Lower leg skin (tissue), 3 donors: Measurements from ENCODE around the gene MRPL58.

Experiments
- POLR2A ChIP-seq, 2 donors: fragments of 450-650 bp; IDR thresholded peaks; one replicate each; pipeline ENCODE4 v1.6.1; 2016 to 2017; ENCODE audit warnings: antibody characterized with exemption in 2 of 2, mild to moderate bottlenecking in 1 of 2, moderate library complexity in 1 of 2
- TF ChIP-seq, protein P1 (sequence below), 3 donors: fragments of 450-650 bp; IDR thresholded peaks; one replicate each; pipeline ENCODE4 v1.5.1; 2016; ENCODE audit warnings: antibody characterized with exemption in 3 of 3, mild to moderate bottlenecking in 3 of 3, moderate library complexity in 2 of 3

DNA sequence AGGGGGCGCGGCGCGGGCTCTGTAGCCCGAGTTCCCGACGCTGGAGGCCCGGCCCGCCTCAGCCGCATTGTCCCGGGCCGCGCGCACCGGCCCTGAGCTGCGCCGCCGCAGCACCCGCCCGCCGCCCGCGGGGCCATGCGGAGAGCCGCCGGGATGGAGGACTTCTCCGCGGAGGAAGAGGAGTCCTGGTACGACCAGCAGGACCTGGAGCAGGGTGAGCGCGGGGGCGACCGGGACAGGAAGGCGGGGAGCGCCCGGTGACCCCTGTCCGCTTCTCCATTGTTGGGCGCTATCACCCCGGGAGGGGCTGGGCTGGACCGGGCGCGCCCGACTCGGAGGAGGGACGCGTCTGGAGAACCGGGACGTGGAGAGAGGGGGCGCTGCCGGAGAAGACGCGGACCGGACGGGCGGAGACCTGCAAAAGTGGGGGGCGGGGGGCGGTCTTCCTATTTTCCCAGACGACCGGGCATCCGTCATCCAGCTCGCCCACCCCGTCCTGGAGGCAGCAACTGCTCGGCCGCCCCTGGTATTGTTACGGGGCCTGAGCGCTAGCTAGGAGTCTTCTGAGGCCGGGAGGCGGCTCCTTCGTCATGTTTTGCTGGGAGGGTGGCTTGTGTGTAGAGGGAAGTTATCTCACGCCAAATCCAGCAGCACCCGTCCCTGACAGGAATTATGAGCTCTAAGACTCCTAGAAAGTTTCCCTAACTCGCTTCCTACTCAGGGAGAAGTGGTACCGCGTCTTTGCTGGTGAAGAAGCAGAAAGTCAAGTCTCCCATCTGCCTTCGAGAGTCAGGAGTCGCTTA lies 24.4 kb upstream of the MRPL58 start:
- TF ChIP-seq, protein P1, sequence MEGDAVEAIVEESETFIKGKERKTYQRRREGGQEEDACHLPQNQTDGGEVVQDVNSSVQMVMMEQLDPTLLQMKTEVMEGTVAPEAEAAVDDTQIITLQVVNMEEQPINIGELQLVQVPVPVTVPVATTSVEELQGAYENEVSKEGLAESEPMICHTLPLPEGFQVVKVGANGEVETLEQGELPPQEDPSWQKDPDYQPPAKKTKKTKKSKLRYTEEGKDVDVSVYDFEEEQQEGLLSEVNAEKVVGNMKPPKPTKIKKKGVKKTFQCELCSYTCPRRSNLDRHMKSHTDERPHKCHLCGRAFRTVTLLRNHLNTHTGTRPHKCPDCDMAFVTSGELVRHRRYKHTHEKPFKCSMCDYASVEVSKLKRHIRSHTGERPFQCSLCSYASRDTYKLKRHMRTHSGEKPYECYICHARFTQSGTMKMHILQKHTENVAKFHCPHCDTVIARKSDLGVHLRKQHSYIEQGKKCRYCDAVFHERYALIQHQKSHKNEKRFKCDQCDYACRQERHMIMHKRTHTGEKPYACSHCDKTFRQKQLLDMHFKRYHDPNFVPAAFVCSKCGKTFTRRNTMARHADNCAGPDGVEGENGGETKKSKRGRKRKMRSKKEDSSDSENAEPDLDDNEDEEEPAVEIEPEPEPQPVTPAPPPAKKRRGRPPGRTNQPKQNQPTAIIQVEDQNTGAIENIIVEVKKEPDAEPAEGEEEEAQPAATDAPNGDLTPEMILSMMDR (IDR thresholded peaks at IDR 0.05), result no peak
- no peak for TF ChIP-seq POLR2A (IDR thresholded peaks at IDR 0.05)
